GM12892 (cell line): ENCODE results near the gene STK11.

Experiments
- POLR2A ChIP-seq: IDR thresholded peaks from 2 replicates; pipeline ENCODE4 v1.6.1; 2011; ENCODE audit warnings: low read depth, low read length, control low read depth
- POLR2AphosphoS5 ChIP-seq: IDR thresholded peaks from 2 replicates; pipeline ENCODE4 v1.6.1; 2011; ENCODE audit warnings: low read depth, low read length, control low read depth

DNA sequence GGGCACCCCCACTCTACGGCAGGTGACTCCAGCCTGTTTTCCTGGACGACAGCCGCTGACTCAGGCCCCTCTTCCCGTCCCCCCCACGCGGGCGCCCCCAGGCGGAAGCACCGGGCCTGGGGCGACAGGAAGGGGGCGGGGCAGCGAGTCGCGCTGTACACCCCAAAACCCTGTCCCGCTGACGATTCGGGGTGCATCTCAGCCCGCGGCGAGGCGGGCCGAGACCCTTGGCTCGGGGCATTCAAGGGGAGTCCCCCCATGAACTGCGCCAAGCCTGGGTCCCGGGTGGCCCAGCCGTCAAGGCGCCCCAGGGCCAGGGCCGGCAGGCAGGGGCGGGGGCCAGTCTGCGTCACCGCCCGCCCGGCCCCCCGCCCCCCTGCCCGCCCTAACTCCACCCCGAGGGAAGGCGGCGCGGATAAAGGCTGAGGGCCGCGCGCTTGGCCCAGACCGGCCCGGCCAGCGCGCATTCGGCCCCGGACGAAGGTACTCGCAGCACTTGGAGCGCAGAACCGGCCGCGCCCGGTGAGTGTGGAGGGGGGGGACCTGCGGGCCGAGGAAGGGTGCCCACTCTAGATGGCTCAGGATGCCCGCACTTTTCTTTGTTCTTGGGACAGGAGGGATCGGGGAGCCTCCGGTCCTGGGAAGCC lies 42.7 kb downstream of the STK11 start, which contains the start of gene MIDN:
- TF ChIP-seq POLR2A: peak; percentile 88
- peak; percentile 70 for TF ChIP-seq POLR2AphosphoS5
